ENCODE measurements around the gene HNRNPLL. TPM values are rescaled to one million over a fixed set of nuclear protein-coding genes. Genes with fewer than 3 reads are reported as not detected.
"Not testable (repeated sequence)": the region's sequence is repeated elsewhere in the genome, so short reads cannot be mapped to it uniquely, and the experiment has no call there.

HNRNPLL gene
- total and polyA plus RNA-seq, 2 donors: 24.1 to 54.0 TPM

GRCh38 chr2:38613126-38613848 lies 10.6 kb upstream of the HNRNPLL start:
- 67% methylated on average over 10 of the region's 10 CpGs for WGBS
- H3K27ac ChIP-seq (ENCODE audit: low read depth in 1 of 2, low read length in 1 of 2): no peak overlapping the region
- no peaks in the 10 kb centered on the region for H3K27me3 ChIP-seq (ENCODE audit: control insufficient read depth in 2 of 2, insufficient read depth in 1 of 2, low read length in 1 of 2)
- H3K4me3 ChIP-seq (ENCODE audit: low read length in 2 of 2): no peak overlapping the region
- H3K36me3 ChIP-seq (ENCODE audit: control insufficient read depth in 2 of 2, insufficient read depth in 2 of 2, low read length in 1 of 2): no peaks in the 10 kb centered on the region
- no peak for DNase-seq (ENCODE audit: low read depth in 6 of 9, low spot score in 9 of 9)
- H3K9me3 ChIP-seq (ENCODE audit: control insufficient read depth in 2 of 2, insufficient read depth in 1 of 2, low read length in 1 of 2): no peaks in the 10 kb centered on the region
- no peaks in the 10 kb centered on the region for H3K4me1 ChIP-seq (ENCODE audit: control insufficient read depth in 2 of 2, insufficient read depth in 2 of 2, low read length in 2 of 2)

GRCh38 chr2:38610851-38611801 lies 8.4 kb upstream of the HNRNPLL start:
- DNase-seq (ENCODE audit: low read depth in 6 of 9, low spot score in 9 of 9): no peak
- Histone ChIP-seq H3K36me3 (ENCODE audit: control insufficient read depth in 2 of 2, insufficient read depth in 2 of 2, low read length in 1 of 2) (no peaks in the 10 kb centered on the region), H3K27ac (ENCODE audit: low read depth in 1 of 2, low read length in 1 of 2) (no peak overlapping the region), H3K27me3 (ENCODE audit: control insufficient read depth in 2 of 2, insufficient read depth in 1 of 2, low read length in 1 of 2) (no peaks in the 10 kb centered on the region), H3K4me3 (ENCODE audit: low read length in 2 of 2) (no peak overlapping the region), H3K4me1 (ENCODE audit: control insufficient read depth in 2 of 2, insufficient read depth in 2 of 2, low read length in 2 of 2) (peaks cover 0 to 5% of the 10 kb centered on the region in 2 donors), H3K9me3 (ENCODE audit: control insufficient read depth in 2 of 2, insufficient read depth in 1 of 2, low read length in 1 of 2) (no peaks in the 10 kb centered on the region)
- 95% methylated on average over 8 of the region's 8 CpGs for whole genome bisulfite sequencing

GRCh38 chr2:38609246-38609645 lies 6.5 kb upstream of the HNRNPLL start:
- not testable (repeated sequence) for H3K4me3 ChIP-seq (ENCODE audit: low read length in 2 of 2); H3K9me3 ChIP-seq (ENCODE audit: control insufficient read depth in 2 of 2, insufficient read depth in 1 of 2, low read length in 1 of 2); H3K4me1 ChIP-seq (ENCODE audit: control insufficient read depth in 2 of 2, insufficient read depth in 2 of 2, low read length in 2 of 2); H3K27ac ChIP-seq (ENCODE audit: low read depth in 1 of 2, low read length in 1 of 2); H3K27me3 ChIP-seq (ENCODE audit: control insufficient read depth in 2 of 2, insufficient read depth in 1 of 2, low read length in 1 of 2); H3K36me3 ChIP-seq (ENCODE audit: control insufficient read depth in 2 of 2, insufficient read depth in 2 of 2, low read length in 1 of 2); DNase-seq (ENCODE audit: low read depth in 6 of 9, low spot score in 9 of 9)
- 96% methylated on average over 2 of the region's 2 CpGs for WGBS

GRCh38 chr2:38608755-38609154 lies 6.0 kb upstream of the HNRNPLL start:
- DNase-seq (ENCODE audit: low read depth in 6 of 9, low spot score in 9 of 9): no peak
- Histone ChIP-seq H3K36me3 (ENCODE audit: control insufficient read depth in 2 of 2, insufficient read depth in 2 of 2, low read length in 1 of 2) (no peaks in the 10 kb centered on the region), H3K4me3 (ENCODE audit: low read length in 2 of 2) (no peak overlapping the region), H3K27ac (ENCODE audit: low read depth in 1 of 2, low read length in 1 of 2) (no peak overlapping the region), H3K4me1 (ENCODE audit: control insufficient read depth in 2 of 2, insufficient read depth in 2 of 2, low read length in 2 of 2) (peaks cover 2 to 9% of the 10 kb centered on the region in 2 donors), H3K27me3 (ENCODE audit: control insufficient read depth in 2 of 2, insufficient read depth in 1 of 2, low read length in 1 of 2) (no peaks in the 10 kb centered on the region), H3K9me3 (ENCODE audit: control insufficient read depth in 2 of 2, insufficient read depth in 1 of 2, low read length in 1 of 2) (no peaks in the 10 kb centered on the region)
- WGBS: 50% methylated on average over 2 of the region's 2 CpGs

GRCh38 chr2:38605298-38605830 lies 2.6 kb upstream of the HNRNPLL start:
- Histone ChIP-seq H3K27me3 (ENCODE audit: control insufficient read depth in 2 of 2, insufficient read depth in 1 of 2, low read length in 1 of 2) (no peaks in the 10 kb centered on the region), H3K4me3 (ENCODE audit: low read length in 2 of 2) (no peak overlapping the region), H3K4me1 (ENCODE audit: control insufficient read depth in 2 of 2, insufficient read depth in 2 of 2, low read length in 2 of 2) (peaks cover 2 to 23% of the 10 kb centered on the region in 2 donors), H3K36me3 (ENCODE audit: control insufficient read depth in 2 of 2, insufficient read depth in 2 of 2, low read length in 1 of 2) (no peaks in the 10 kb centered on the region), H3K27ac (ENCODE audit: low read depth in 1 of 2, low read length in 1 of 2) (no peak overlapping the region), H3K9me3 (ENCODE audit: control insufficient read depth in 2 of 2, insufficient read depth in 1 of 2, low read length in 1 of 2) (no peaks in the 10 kb centered on the region)
- no peak for DNase-seq (ENCODE audit: low read depth in 6 of 9, low spot score in 9 of 9)
- 72% methylated on average over 4 of the region's 4 CpGs for WGBS

GRCh38 chr2:38603402-38604290 lies 918 bp upstream of the HNRNPLL start:
- WGBS: 20% methylated on average over 23 of the region's 23 CpGs
- H3K27ac ChIP-seq (ENCODE audit: low read depth in 1 of 2, low read length in 1 of 2): peak overlapping the region; percentile 89 to 91

GRCh38 chr2:38602136-38602731 lies 494 bp downstream of the HNRNPLL start:
- Histone ChIP-seq H3K27me3 (ENCODE audit: control insufficient read depth in 2 of 2, insufficient read depth in 1 of 2, low read length in 1 of 2) (no peaks in the 10 kb centered on the region), H3K4me1 (ENCODE audit: control insufficient read depth in 2 of 2, insufficient read depth in 2 of 2, low read length in 2 of 2) (peaks cover 6 to 28% of the 10 kb centered on the region in 2 donors), H3K27ac (ENCODE audit: low read depth in 1 of 2, low read length in 1 of 2) (peak overlapping the region; percentile 89 to 91), H3K4me3 (ENCODE audit: low read length in 2 of 2) (peak overlapping the region; percentile 83 to 99), H3K9me3 (ENCODE audit: control insufficient read depth in 2 of 2, insufficient read depth in 1 of 2, low read length in 1 of 2) (no peaks in the 10 kb centered on the region), H3K36me3 (ENCODE audit: control insufficient read depth in 2 of 2, insufficient read depth in 2 of 2, low read length in 1 of 2) (no peaks in the 10 kb centered on the region)
- WGBS: under 1% methylated on average over 74 of the region's 74 CpGs
- peak in 4 of 9 donors; percentile 47 to 74 (median 50) for DNase-seq (ENCODE audit: low read depth in 6 of 9, low spot score in 9 of 9)

More at GRCh38 chr2:38603402-38604290, 918 bp upstream of the HNRNPLL start:
- Histone ChIP-seq H3K4me3 (ENCODE audit: low read length in 2 of 2) (peak overlapping the region; percentile 83 to 99), H3K27me3 (ENCODE audit: control insufficient read depth in 2 of 2, insufficient read depth in 1 of 2, low read length in 1 of 2) (no peaks in the 10 kb centered on the region), H3K9me3 (ENCODE audit: control insufficient read depth in 2 of 2, insufficient read depth in 1 of 2, low read length in 1 of 2) (no peaks in the 10 kb centered on the region), H3K4me1 (ENCODE audit: control insufficient read depth in 2 of 2, insufficient read depth in 2 of 2, low read length in 2 of 2) (peaks cover 5 to 28% of the 10 kb centered on the region in 2 donors), H3K36me3 (ENCODE audit: control insufficient read depth in 2 of 2, insufficient read depth in 2 of 2, low read length in 1 of 2) (no peaks in the 10 kb centered on the region)
- peak; percentile 71 to 93 (median 82) for DNase-seq (ENCODE audit: low read depth in 6 of 9, low spot score in 9 of 9)

- Histone ChIP-seq H3K4me3 (ENCODE audit: low read length in 2 of 2) (peak overlapping the region; percentile 83 to 99), H3K27me3 (ENCODE audit: control insufficient read depth in 2 of 2, insufficient read depth in 1 of 2, low read length in 1 of 2) (no peaks in the 10 kb centered on the region), H3K4me1 (ENCODE audit: control insufficient read depth in 2 of 2, insufficient read depth in 2 of 2, low read length in 2 of 2) (peaks cover 6 to 28% of the 10 kb centered on the region in 2 donors), H3K27ac (ENCODE audit: low read depth in 1 of 2, low read length in 1 of 2) (peak overlapping the region; percentile 89 to 91), H3K36me3 (ENCODE audit: control insufficient read depth in 2 of 2, insufficient read depth in 2 of 2, low read length in 1 of 2) (no peaks in the 10 kb centered on the region), H3K9me3 (ENCODE audit: control insufficient read depth in 2 of 2, insufficient read depth in 1 of 2, low read length in 1 of 2) (no peaks in the 10 kb centered on the region)
- peak in 1 of 9 donors; percentile 58 for DNase-seq (ENCODE audit: low read depth in 6 of 9, low spot score in 9 of 9)
- WGBS: 3% methylated on average over 25 of the region's 25 CpGs
These were observed 1.1 kb downstream of the HNRNPLL start for GRCh38 chr2:38601463-38602135.

Data from thymus (tissue), 11 donors.